GM10847 (cell line): ENCODE results near the gene ASF1A.

Experiments used
- POLR2A ChIP-seq: IDR thresholded peaks from 2 replicates; pipeline ENCODE4 v1.6.1; 2011; ENCODE audit not compliant: insufficient read length; ENCODE audit errors: extremely low read depth

The ASF1A gene

DNA sequence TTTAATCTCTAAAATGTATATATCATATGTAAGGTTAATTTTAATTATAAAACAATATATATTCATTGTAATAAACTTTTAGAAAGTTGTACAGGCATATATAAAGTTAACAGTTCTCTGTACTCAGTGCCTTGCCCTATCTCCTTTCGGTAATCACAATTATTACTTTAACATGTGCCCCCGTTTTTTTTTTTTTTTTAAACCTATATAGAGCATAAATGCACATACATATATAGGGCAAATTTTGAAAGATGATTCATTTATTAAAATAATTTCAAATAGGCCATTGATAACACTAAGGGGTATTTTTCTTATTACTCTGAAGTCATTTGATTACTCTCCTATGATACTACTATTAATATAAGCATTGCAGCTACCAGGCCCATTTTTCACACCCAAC lies 1.9 kb downstream of the ASF1A start:
- no peak for TF ChIP-seq POLR2A

DNA sequence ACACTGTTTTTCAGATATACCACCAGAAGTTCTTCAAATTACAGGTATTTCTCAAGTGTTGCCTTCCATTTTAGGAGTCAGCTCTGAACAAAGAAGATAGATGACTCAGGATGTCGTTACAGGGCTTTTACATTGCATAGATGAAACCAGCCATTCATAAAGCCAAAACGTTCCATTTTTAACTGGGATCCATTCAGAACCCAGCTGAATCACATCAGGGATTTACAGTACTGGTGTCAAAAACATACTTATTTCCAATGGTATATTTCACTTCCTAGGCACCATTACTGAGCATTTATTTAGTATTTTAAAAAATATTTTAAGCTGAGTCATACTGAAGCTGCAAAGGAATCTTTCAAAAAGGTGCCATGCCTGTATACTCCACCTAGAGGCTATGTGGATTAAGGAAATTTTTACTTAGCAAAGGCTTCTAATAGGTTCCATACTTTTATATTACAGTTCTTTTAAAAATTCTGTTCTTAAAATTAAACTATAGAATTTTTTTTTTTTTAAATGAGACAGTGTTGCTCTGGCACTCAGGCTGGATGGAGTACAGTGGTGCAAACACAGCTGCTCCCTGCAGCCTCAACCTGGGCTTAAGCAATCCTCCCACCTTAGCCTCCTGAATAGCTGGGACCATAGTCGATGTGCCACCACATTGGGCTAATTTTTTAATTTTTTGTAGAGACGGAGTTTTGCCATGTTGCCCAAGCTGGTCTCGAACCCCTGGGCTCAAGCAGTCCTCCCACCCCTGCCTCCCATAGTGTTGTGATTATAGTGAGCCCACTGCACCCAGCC lies 2.6 kb downstream of the ASF1A start:
- no peak for TF ChIP-seq POLR2A

DNA sequence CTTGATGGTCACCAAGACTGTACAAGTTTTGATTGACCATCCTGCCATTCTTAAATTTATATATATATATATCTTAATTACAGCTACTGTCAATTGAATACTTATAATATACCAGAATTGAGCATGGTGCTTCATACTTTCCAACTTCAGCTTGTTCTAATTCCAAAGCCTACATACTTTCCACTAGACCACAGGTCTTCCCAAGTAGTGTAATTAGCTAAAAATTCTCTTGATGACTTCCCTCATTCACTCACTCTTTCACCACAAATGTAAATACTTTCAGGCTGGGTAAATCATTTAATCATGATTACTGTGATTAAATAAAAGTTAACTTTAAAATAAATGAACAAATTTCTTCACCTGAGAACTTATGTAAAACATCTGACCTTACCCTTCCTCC lies 3.4 kb downstream of the ASF1A start:
- no peak for TF ChIP-seq POLR2A

DNA sequence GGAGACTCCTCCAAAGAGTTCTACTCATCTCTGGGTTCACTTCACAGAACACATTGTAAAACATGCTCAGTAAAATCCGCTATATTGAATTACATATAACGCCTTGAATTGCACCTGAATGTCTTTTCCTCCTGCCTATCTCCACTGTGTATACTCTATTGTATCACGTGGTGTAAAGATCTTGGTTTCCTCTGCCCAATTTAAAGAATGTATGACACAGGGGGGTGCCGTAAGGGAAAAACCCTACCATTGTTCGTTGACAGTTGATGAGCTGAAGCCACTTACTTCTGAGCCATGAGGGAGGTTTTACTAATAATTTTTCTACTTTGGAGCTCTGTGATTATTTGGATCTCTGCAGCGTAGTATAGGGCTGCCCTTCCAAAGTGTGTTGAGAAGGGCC lies 6.0 kb downstream of the ASF1A start:
- TF ChIP-seq POLR2A: no peak

DNA sequence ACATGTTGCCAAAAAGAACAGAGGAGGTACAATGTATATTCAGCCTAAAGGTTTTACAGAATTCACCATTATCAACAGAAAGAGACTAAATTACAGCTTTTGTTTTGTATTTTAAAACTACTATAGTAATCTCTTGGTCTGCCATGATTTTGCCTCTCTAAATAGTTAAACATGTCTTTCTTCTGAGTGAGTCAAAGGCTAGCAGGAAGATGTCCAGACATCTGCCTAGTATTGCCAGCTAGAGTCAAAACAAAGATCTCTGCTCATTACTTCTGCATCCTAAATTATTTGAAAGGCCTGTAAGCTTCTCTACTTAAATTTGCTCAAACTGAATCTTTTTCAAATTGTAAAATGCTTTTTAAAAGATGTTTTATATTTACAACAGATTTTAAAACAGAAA lies 8.8 kb downstream of the ASF1A start:
- TF ChIP-seq POLR2A: no peak

DNA sequence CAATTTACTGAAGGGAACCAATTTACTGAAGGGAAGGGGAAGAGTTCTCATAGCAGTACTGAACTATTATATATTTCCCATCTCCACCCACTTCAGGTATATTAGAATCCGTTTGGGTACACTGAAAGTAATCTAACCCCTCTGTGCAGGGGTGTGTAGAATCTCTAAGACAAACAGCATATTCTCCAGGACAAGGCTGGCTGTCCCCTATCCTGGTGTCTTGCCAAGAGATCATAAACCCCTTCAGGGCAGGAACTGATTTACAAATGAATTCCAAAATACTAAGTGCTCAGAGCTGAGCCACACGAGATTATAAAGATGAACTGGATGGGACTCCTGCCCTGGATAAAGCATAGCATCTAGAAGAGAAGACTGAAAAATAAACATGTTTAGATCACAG lies 9.2 kb downstream of the ASF1A start:
- TF ChIP-seq POLR2A: no peak

DNA sequence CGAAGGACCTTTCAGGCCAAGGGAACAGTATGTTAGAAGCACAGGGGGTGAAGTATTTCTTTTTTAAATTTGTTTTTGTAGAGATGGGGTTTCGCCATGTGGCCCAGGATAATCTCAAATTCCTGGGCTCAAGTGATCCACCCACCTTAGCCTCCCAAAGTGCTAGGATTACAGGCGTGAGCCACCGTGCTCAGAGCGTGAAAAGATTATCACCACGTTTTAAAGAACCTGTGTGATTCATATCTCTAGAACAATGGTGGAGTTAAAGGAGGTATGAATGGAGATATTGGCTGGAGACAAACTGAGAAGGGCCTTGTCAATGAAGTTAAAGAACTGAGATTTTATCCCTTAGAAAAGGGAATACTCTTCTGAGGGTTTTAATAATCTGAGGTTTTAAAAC lies 9.7 kb downstream of the ASF1A start:
- no peak for TF ChIP-seq POLR2A

DNA sequence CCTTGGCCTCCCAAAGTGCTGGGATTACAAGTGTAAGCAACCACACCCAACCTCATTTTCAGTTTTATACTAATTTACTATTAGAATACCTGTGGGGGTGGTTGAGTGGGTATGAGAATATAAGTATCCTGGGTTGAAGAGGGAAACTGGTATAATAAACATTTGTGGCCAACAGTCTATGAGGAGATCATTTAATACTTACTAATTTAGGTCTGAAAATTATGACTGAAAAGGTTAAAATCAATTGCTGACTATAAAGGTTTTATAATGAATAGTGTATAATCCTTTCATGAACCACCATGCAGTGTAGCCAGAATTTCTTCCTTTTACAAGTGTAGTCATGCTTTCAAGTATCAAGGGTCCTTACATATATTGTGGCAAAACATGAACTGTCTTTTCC lies 11.1 kb downstream of the ASF1A start:
- TF ChIP-seq POLR2A: no peak

DNA sequence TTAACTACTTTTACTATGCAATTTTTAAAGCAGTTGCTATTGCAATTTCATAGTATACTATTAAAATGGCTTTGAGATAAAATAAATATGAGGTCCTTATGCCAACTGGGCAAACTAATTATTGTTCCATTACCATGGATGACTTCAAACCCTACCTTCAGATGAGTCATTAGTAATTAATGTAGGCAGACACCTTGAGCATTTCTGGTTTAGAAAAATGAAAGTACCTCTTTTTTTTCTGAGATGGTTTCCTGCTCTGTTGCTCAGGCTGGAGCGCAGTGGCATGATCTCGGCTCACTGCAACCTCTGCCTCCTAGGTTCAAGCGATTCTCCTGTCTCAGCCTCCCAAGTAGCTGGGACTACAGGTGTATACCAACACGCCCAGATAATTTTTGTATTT lies 11.9 kb downstream of the ASF1A start:
- TF ChIP-seq POLR2A: no peak

DNA sequence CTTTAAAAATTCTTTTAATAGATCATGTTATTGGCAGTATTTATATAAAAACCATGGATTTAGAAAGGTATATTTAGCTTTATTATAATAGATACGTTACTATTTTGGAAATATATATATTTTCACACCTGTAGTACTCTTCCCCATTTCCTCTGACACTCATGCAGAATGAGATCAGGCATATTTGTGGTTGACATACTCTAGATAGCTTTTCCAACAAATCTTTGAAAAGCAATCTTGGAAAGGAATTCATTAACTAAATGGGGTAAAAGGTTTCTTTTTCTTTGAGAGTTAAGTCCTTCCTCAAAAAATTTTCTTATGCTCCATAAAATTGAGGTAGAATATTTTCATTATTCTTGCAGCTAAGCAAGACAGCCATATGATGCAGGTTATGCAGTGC lies 14.5 kb downstream of the ASF1A start:
- no peak for TF ChIP-seq POLR2A

DNA sequence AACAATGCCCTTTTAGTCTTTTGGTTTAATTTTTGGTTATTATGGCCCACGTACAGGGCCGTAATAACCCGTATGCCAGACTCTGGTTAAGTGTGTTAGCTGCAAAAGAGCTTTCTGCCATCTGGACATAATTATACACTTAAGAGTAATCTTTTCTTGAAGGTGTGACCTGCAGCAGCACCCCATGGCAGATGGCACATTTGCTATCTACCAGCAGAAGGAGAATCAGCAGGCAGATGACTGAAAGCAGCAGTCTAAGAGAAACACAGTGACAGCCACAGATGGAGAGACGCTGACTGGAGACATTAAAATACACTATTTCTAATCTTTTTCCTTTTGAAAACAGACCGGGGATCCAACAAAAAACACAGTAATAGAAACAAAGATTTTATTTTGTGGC lies 18.7 kb downstream of the ASF1A start:
- no peak for TF ChIP-seq POLR2A

DNA sequence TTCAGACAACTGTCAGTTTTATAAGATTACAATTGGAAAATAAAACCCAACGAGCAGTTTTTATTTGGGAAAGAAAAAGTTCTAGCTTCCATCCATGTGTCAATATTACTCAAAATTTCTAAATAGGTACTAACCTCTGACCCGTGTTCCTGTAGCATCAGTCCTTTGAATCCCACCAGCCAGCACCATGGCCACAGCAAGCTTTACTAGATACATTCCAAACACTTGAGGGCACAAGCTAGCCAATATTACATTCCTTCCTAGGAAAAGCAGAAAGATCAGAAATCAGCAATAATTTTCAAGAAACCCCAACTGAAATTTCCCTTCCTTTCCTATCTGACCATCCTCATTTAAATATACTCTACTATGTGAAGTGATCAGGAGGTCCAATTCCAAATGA lies 19.2 kb downstream of the ASF1A start:
- TF ChIP-seq POLR2A: no peak

DNA sequence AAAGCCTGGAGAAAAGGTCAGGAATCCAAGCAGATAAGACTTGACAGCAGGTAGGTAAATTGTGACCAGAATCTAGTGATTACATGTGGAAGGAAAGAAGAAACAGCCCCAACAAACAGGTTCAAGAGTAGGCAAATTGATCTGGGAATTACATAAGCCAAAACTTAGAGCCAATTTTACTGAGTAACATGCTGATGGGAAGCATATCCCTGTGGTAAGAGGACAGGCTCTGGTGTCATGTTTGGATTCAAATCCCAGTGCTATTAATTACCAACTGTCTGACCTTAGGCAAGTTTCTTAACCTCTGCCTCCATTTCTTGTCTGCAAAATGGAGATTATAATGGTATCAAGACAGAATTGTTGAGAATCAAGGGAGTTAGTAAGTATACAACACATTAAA lies 20.6 kb downstream of the ASF1A start:
- TF ChIP-seq POLR2A: no peak

DNA sequence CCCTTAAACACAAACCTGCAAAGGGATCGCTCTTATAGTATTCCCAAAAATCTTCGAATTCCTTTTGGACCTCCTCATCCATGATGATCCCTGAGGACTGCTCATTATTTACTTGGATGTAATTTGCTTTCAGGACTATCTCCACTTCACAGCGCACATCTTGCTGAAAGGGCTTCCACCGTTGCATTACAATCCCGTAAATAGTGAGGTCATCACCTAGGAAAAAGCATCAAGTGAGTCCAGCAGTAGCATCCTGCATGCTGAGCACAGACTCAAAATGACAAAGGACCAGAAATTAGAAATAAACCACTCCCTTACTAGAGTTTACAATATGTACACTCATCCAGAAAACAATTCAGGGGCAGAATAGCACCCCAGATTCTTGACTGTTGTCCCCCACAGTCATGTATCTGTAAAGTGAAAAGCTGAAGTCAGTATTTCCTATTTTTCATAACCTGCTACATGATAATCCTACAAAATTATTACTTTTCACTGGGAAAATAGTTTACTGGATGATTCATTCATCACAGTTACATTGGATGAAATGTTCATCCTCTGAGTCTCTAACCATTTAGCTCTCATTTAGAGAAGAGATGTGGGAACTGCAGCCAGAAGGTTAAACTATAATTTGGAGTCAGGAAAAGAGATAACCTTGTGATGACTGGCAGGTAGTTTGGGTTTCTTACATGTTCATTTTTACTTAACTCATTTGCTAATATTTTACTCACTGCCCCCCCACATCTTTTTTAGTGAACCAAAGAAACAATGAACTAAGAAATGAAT lies 23.8 kb downstream of the ASF1A start:
- TF ChIP-seq POLR2A: no peak

DNA sequence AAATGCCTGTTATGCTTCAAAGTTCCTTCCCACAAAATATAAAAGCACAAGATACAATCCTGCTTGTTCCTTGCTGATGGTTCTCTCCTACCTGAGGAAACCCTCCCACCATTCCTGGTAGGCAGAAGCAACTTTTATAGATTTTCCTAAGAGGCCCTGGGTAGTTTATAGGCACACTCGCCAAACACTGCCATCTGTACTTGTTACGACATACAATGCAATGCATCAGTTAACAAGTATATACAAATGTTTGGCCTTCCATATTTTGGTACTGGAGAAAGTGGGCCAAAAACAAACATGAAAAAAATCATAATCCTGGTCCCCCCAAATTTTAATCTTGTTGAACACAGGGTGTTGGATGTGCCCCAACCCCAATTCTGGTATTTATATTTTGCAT lies 24.4 kb downstream of the ASF1A start:
- no peak for TF ChIP-seq POLR2A

DNA sequence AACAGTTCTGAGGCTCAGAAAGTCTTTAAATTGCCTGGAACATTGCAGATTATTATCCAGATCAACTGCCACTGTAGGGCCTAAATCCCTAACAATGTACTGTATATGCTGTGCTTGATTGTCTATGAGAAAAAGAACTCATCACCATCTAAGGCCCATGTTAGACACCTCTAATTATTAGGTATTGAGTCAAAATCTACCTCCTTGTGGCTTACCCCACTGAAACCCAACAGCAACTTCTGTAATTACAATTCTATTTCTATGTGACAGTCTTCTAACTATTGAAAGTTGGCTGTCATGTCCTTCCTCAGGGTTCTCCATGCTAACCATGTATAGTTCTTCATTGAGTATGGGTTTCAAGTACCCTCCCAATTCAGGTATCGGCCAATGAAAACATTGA lies 27.1 kb downstream of the ASF1A start:
- no peak for TF ChIP-seq POLR2A

DNA sequence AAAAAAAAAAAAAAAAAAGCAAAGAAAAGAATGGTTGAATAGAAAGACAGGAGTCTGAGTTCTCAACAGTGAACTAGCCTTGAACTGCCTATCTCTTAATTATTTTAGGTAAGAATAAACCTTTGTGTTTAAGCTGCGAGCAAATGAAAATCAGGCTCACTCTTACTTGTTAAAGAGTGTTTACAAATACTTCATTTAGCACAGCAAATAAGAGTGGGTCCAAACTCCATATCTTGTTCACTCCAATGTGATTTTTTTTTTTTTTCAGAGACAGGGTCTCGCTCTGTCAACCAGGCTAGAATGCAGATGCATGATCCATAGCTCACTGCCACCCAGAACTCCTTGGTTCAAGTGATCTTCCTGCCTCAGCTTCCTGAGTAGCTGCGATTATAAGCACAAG lies 29.1 kb downstream of the ASF1A start:
- TF ChIP-seq POLR2A: no peak

DNA sequence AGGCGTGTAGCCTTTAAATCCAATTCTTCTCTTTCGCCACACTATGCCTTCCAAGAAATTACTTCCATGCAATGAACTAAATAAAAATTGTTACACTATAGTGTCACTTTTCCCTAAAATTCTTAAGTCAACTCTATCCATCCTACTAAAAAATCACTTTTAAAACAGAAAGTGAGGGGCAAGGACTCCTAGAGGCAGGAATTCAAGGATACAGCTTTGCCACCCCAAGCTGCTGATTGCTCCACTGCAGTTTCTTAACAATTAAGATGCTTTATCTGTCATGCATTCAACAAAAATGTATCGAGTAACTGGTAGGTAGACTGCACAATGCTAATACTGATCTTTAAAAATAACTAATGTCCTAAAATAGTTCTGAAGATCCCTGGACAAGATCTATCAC lies 36.7 kb downstream of the ASF1A start:
- TF ChIP-seq POLR2A: no peak
